Smooth muscle cell (in vitro differentiated cells): Measurements from ENCODE around the gene KIN. TPM values are rescaled to one million over a fixed set of nuclear protein-coding genes. Genes with fewer than 3 reads are reported as not detected.
"Not testable (repeated sequence)": the region's sequence is repeated elsewhere in the genome, so short reads cannot be mapped to it uniquely, and the experiment has no call there.

Source experiments
- DNase-seq: peaks from one replicate; lab custom pipeline; 2025; ENCODE audit not compliant: unreplicated experiment; lab: John Stamatoyannopoulos, UW
- H2AFZ ChIP-seq: fragments of 200-600 bp; sonication (generic); 2 replicates; pipeline ENCODE4 v1.6.0; 2016; ENCODE audit warnings: antibody characterized with exemption, low read depth, mild to moderate bottlenecking
- H3F3A ChIP-seq: fragments of 200-600 bp; sonication (generic); 2 replicates; pipeline ENCODE4 v1.6.0; 2017; ENCODE audit warnings: antibody characterized with exemption, low read depth
- H3K27ac ChIP-seq: fragments of 200-600 bp; sonication (generic); 2 replicates; pipeline ENCODE4 v1.5.1; 2016; ENCODE audit warnings: low read depth, mild to moderate bottlenecking
- H3K27me3 ChIP-seq: fragments of 200-600 bp; sonication (generic); 2 replicates; pipeline ENCODE4 v1.6.1; 2016; ENCODE audit warnings: low read depth, mild to moderate bottlenecking
- H3K36me3 ChIP-seq: fragments of 200-600 bp; sonication (generic); 2 replicates; pipeline ENCODE4 v1.5.1; 2016; ENCODE audit warnings: low read depth
- H3K4me1 ChIP-seq: fragments of 200-600 bp; sonication (generic); 2 replicates; pipeline ENCODE4 v1.5.1; 2016; ENCODE audit warnings: low read depth
- H3K4me2 ChIP-seq: fragments of 200-600 bp; sonication (generic); 2 replicates; pipeline ENCODE4 v1.6.0; 2016; ENCODE audit warnings: mild to moderate bottlenecking
- H3K4me3 ChIP-seq: fragments of 200-600 bp; sonication (generic); 2 replicates; pipeline ENCODE4 v1.5.1; 2016; ENCODE audit warnings: mild to moderate bottlenecking
- H3K79me2 ChIP-seq: fragments of 200-600 bp; sonication (generic); 2 replicates; pipeline ENCODE4 v1.6.0; 2016; ENCODE audit warnings: low read depth, mild to moderate bottlenecking
- H3K9ac ChIP-seq: fragments of 200-600 bp; sonication (generic); 2 replicates; pipeline ENCODE4 v1.6.0; 2016; ENCODE audit warnings: low read depth
- H3K9me3 ChIP-seq: fragments of 200-600 bp; sonication (generic); replicated peaks from 2 replicates; pipeline ENCODE4 v1.5.1; 2016; ENCODE audit warnings: low read depth
- H4K20me1 ChIP-seq: fragments of 200-600 bp; sonication (generic); 2 replicates; pipeline ENCODE4 v1.6.0; 2016; ENCODE audit warnings: low read depth
- WGBS: methylation state at CpG from one replicate; pipeline ENCODE4 v1.1.7; 2016; ENCODE audit warnings: low lambda C conversion rate; 5-methylcytosine and 5-hydroxymethylcytosine counted together
- polyA plus RNA-seq: library from polyadenylated mRNA; unstranded; fragments of >200 nt; fragmentation: Nextera tagmentation; extraction: Ambion mirVana; gene quantifications from 2 replicates; pipeline ENCODE4 v1.2.1, GENCODE V29; 2016
- total RNA-seq: library from RNA; depleted of rRNA; stranded (reverse); fragments of >200 nt; gene quantifications from 2 replicates; pipeline ENCODE4 v1.2.3, GENCODE V29; 2014
- TF ChIP-seq, protein P1 (sequence below): fragments of 200-600 bp; sonication (generic); IDR thresholded peaks from 2 replicates; pipeline ENCODE4 v1.5.1; 2017; ENCODE audit warnings: borderline replicate concordance, mild to moderate bottlenecking, antibody characterized with exemption; ENCODE audit not compliant: insufficient read depth, poor library complexity, severe bottlenecking

Gene KIN
- total and polyA plus RNA-seq, 2 experiments from 2014 or later, result 11.5 to 27.9 TPM

DNA sequence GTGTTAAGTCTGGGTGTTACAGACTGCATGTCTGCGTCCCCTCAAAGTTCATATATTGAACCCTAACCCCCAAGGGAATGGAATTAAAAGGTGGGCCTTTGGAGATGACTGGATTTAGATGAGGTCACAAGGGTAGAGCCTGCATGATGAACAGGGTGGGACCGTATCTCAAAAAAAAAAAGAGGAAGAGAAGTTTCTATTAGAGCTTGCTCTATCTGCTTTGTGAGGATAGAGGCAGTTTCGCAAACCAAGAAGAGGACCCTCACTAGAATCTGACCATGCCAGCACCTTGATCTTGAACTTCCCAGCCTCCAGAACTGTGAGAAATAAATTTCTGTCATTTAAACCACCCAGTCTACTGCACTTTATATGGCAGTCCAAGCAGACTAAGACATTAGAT is 1.4 kb downstream of the KIN start:
- Histone ChIP-seq H3K9ac (peak overlapping the region; percentile 97), H3K79me2 (peaks cover 96% of the 10 kb centered on the region), H2AFZ (no peak overlapping the region), H3K4me2 (peak overlapping the region; percentile 86), H4K20me1 (peaks cover 84% of the 10 kb centered on the region), H3F3A (no peaks in the 10 kb centered on the region), H3K27ac (no peak overlapping the region), H3K9me3 (no peaks in the 10 kb centered on the region), H3K4me3 (peak overlapping the region; percentile 94), H3K27me3 (no peaks in the 10 kb centered on the region), H3K4me1 (peaks cover 29% of the 10 kb centered on the region), H3K36me3 (no peaks in the 10 kb centered on the region)
- TF ChIP-seq, protein P1, sequence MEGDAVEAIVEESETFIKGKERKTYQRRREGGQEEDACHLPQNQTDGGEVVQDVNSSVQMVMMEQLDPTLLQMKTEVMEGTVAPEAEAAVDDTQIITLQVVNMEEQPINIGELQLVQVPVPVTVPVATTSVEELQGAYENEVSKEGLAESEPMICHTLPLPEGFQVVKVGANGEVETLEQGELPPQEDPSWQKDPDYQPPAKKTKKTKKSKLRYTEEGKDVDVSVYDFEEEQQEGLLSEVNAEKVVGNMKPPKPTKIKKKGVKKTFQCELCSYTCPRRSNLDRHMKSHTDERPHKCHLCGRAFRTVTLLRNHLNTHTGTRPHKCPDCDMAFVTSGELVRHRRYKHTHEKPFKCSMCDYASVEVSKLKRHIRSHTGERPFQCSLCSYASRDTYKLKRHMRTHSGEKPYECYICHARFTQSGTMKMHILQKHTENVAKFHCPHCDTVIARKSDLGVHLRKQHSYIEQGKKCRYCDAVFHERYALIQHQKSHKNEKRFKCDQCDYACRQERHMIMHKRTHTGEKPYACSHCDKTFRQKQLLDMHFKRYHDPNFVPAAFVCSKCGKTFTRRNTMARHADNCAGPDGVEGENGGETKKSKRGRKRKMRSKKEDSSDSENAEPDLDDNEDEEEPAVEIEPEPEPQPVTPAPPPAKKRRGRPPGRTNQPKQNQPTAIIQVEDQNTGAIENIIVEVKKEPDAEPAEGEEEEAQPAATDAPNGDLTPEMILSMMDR, result no peak
- DNase-seq, result no peak
- WGBS, result 98% methylated on average over 3 of the region's 3 CpGs

DNA sequence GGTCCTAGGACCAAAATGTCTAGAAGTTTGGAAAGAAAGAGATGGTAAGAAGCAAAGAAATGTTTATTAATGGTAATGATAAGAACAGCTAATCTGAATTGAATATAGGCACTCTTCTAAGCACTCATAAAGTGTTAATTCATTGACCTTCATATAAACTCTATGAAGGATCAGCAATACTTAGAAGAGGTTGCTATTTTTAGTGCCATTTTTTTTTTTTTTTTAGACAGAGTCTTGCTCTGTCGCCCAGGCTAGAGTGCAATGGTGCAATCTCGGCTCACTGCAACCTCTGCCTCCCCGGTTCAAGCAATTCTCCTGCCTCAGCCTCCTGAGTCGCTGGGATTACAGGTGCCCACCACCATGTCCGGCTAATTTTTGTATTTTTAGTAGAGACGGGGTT is 5.6 kb downstream of the KIN start:
- peaks cover 64% of the 10 kb centered on the region for H4K20me1 ChIP-seq
- H3K27ac ChIP-seq, H3F3A ChIP-seq, H3K4me2 ChIP-seq, H3K9me3 ChIP-seq, H3K9ac ChIP-seq, DNase-seq, H3K4me3 ChIP-seq, H2AFZ ChIP-seq, H3K27me3 ChIP-seq: not testable (repeated sequence)
- 99% methylated on average over 6 of the region's 6 CpGs for WGBS
- peaks cover 19% of the 10 kb centered on the region for H3K36me3 ChIP-seq
- peaks cover 12% of the 10 kb centered on the region for H3K4me1 ChIP-seq
- peaks cover 64% of the 10 kb centered on the region for H3K79me2 ChIP-seq

DNA sequence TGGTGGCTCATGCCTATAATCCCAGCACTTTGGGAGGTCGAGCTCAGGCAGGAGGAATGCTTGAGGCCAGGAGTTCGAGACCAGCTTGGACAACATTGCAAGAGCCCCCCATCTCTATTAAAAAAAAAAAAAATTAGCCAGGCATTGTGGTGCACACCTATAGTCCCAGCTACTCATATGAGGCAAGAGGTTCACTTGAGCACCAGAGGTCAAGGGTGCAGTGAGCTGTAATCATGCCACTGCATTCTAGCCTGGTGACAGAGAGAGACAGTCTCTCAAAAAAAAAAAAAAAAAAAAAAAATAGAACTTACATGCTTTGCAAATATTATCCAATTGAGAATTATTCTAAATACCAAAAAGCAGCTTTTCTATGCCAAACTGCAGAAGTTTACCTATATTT is 11.0 kb downstream of the KIN start:
- Histone ChIP-seq H3K9me3 (no peaks in the 10 kb centered on the region), H3K4me1 (no peaks in the 10 kb centered on the region), H3K9ac (no peak overlapping the region), H3K27ac (no peak overlapping the region), H3K36me3 (peaks cover 33% of the 10 kb centered on the region), H2AFZ (no peak overlapping the region), H4K20me1 (peaks cover 11% of the 10 kb centered on the region), H3F3A (no peaks in the 10 kb centered on the region), H3K79me2 (peaks cover 10% of the 10 kb centered on the region), H3K4me2 (no peak overlapping the region), H3K4me3 (no peak overlapping the region), H3K27me3 (no peaks in the 10 kb centered on the region)
- 100% methylated on average over 2 of the region's 2 CpGs for WGBS
- TF ChIP-seq, protein P1, result no peak
- DNase-seq, result no peak

DNA sequence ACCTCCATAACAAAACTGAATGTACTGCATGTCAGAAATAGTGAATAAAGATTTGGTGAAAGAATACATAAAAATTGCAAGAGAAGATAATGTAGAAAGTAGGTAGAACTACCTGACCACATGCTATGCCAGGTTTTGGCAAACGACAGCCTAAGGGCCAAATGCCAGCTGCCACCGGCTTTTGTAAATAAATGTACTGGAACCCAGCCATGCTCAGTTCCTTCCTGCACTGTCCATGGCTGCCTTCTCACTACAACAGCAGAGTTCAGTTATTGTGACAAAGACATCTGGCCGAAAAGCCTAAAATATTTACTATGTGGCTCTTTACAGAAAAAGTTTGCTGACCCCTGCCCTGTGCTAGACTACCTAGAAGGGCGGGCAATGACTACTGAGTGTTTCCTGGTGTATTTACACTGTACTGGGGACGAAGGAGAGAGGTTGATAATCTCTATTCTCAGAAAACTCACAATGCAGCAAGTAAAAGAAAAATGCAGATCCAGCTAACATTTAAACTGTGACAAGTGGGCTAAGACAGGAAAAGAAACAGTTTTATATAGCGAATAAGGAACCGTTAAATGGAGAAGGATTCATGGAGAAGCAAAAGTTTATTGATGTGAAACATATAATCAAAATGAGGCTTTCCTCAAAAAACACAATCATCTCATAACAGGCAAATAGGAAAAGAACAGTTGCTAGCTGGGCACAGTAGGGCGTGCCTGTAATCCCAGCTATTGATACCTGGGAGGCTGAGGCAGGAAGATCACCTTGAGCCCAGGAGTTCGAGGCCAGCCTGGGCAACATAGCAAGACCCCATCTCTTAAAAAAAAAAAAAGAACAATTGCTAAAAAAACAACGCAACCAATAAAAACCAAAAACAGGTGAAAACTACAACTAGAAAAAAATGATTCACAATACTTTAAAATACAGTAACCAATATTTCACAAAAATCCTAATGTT is 13.7 kb downstream of the KIN start:
- TF ChIP-seq, protein P1, result no peak
- no peaks in the 10 kb centered on the region for H4K20me1 ChIP-seq
- no peaks in the 10 kb centered on the region for H3K79me2 ChIP-seq
- no peaks in the 10 kb centered on the region for H3K4me1 ChIP-seq
- no peak overlapping the region for H3K4me2 ChIP-seq
- H3K9ac ChIP-seq, result no peak overlapping the region
- 86% methylated on average over 10 of the region's 10 CpGs for WGBS
- H3F3A ChIP-seq, result no peaks in the 10 kb centered on the region
- H3K4me3 ChIP-seq, result no peak overlapping the region
- peaks cover 22% of the 10 kb centered on the region for H3K36me3 ChIP-seq
- no peak overlapping the region for H3K27ac ChIP-seq
- DNase-seq, result no peak
- no peaks in the 10 kb centered on the region for H3K9me3 ChIP-seq
- no peaks in the 10 kb centered on the region for H3K27me3 ChIP-seq
- H2AFZ ChIP-seq, result no peak overlapping the region
